BE2C (cell line): ENCODE measurements around the gene PRIMA1.

Experiments used
- DNase-seq: peaks from one replicate; pipeline ENCODE4 v3.0.0-alpha.2; 2020
- H3K27me3 ChIP-seq: fragments of 250-450 bp; sonication (Bioruptor Pico); 2 replicates; pipeline ENCODE4 v1.5.1; 2020; ENCODE audit warnings: mild to moderate bottlenecking
- H3K36me3 ChIP-seq: fragments of 250-450 bp; sonication (Bioruptor Pico); 2 replicates; pipeline ENCODE4 v1.5.1; 2020; ENCODE audit warnings: mild to moderate bottlenecking
- H3K4me1 ChIP-seq: fragments of 250-450 bp; sonication (Bioruptor Pico); 2 replicates; pipeline ENCODE4 v1.5.1; 2020
- H3K4me3 ChIP-seq: 2 replicates; pipeline ENCODE4 v1.5.1; 2011; ENCODE audit warnings: low read depth, low read length
- H3K9me3 ChIP-seq: fragments of 250-450 bp; sonication (Bioruptor Pico); 2 replicates; pipeline ENCODE4 v1.5.1; 2020
- CTCF ChIP-seq: IDR thresholded peaks from 2 replicates; pipeline ENCODE4 v1.5.1; 2012; ENCODE audit warnings: mild to moderate bottlenecking, low read depth, low read length

Gene PRIMA1

GRCh38 chr14:93709249-93709648 is 79.0 kb downstream of the PRIMA1 start:
- H3K4me3 ChIP-seq: no peak overlapping the region
- no peak for DNase-seq
- H3K4me1 ChIP-seq: no peaks in the 10 kb centered on the region
- no peak for TF ChIP-seq CTCF
- H3K9me3 ChIP-seq: no peaks in the 10 kb centered on the region
- no peaks in the 10 kb centered on the region for H3K27me3 ChIP-seq
- H3K36me3 ChIP-seq: peaks cover 6% of the 10 kb centered on the region; the same call in 1 of the 2 replicates

- no peak for TF ChIP-seq CTCF
- no peaks in the 10 kb centered on the region for H3K9me3 ChIP-seq
- no peak for DNase-seq
Measured at GRCh38 chr14:93708800-93709199, 79.5 kb downstream of the PRIMA1 start.

GRCh38 chr14:93708311-93708734 is 80.0 kb downstream of the PRIMA1 start:
- no peak for TF ChIP-seq CTCF
- peaks cover 6% of the 10 kb centered on the region; the same call in 1 of the 2 replicates for H3K36me3 ChIP-seq
- H3K4me1 ChIP-seq: no peaks in the 10 kb centered on the region
- H3K27me3 ChIP-seq: no peaks in the 10 kb centered on the region
- H3K9me3 ChIP-seq: no peaks in the 10 kb centered on the region
- no peak for DNase-seq
- H3K4me3 ChIP-seq: no peak overlapping the region

More at GRCh38 chr14:93708800-93709199, 79.5 kb downstream of the PRIMA1 start:
- Histone ChIP-seq H3K4me3 (no peak overlapping the region), H3K36me3 (peaks cover 6% of the 10 kb centered on the region; the same call in 1 of the 2 replicates), H3K27me3 (no peaks in the 10 kb centered on the region), H3K4me1 (no peaks in the 10 kb centered on the region)

- no peak for TF ChIP-seq CTCF
- peaks cover 6% of the 10 kb centered on the region; the same call in 1 of the 2 replicates for H3K36me3 ChIP-seq
- H3K27me3 ChIP-seq: no peaks in the 10 kb centered on the region
- H3K9me3 ChIP-seq: no peaks in the 10 kb centered on the region
- no peaks in the 10 kb centered on the region for H3K4me1 ChIP-seq
- DNase-seq: no peak
- no peak overlapping the region for H3K4me3 ChIP-seq
Measured at GRCh38 chr14:93707475-93707874, 80.8 kb downstream of the PRIMA1 start.

GRCh38 chr14:93706360-93706955 is 81.8 kb downstream of the PRIMA1 start:
- no peak for TF ChIP-seq CTCF
- H3K4me1 ChIP-seq: no peaks in the 10 kb centered on the region

GRCh38 chr14:93705513-93706156 is 82.7 kb downstream of the PRIMA1 start:
- DNase-seq: no peak
- TF ChIP-seq CTCF: no peak
- Histone ChIP-seq H3K27me3 (no peaks in the 10 kb centered on the region), H3K4me1 (no peaks in the 10 kb centered on the region), H3K9me3 (no peaks in the 10 kb centered on the region; the same call in 1 of the 2 replicates), H3K36me3 (peaks cover 14% of the 10 kb centered on the region), H3K4me3 (no peak overlapping the region)

More at GRCh38 chr14:93706360-93706955, 81.8 kb downstream of the PRIMA1 start:
- Histone ChIP-seq H3K36me3 (peaks cover 8% of the 10 kb centered on the region), H3K27me3 (no peaks in the 10 kb centered on the region), H3K9me3 (no peaks in the 10 kb centered on the region), H3K4me3 (no peak overlapping the region)
- no peak for DNase-seq
